ENCODE measurements around the gene SEMA4G.
A peak's percentile ranks its signal among the peaks of the same experiment; 100 is the strongest.

SEMA4G gene

GRCh38 chr10:100969187-100970075 lies at the start of gene SEMA4G:
Gene SEMA4G (plus strand): TSS chr10:100969504. CDS start chr10:100972913, 3,409 bp downstream.
- peak; percentile 37 for DNase-seq (ENCODE audit: low read depth)

- DNase-seq (ENCODE audit: low read depth) = no peak
Measured at GRCh38 chr10:100923580-100923979, 45.7 kb upstream of the SEMA4G start.

GRCh38 chr10:100927266-100927665 lies 42.0 kb upstream of the SEMA4G start:
- DNase-seq (ENCODE audit: low read depth) = no peak

- DNase-seq (ENCODE audit: low read depth) = no peak
Measured at GRCh38 chr10:100928039-100928438, 41.3 kb upstream of the SEMA4G start.

GRCh38 chr10:100930368-100930767 lies 38.9 kb upstream of the SEMA4G start:
- no peak for DNase-seq (ENCODE audit: low read depth)

- no peak for DNase-seq (ENCODE audit: low read depth)
Measured at GRCh38 chr10:100934084-100934659, 35.1 kb upstream of the SEMA4G start.

- DNase-seq (ENCODE audit: low read depth) = no peak
Measured at GRCh38 chr10:100939763-100940344, 29.4 kb upstream of the SEMA4G start.

- no peak for DNase-seq (ENCODE audit: low read depth)
Measured at GRCh38 chr10:100942229-100942628, 27.1 kb upstream of the SEMA4G start.

- DNase-seq (ENCODE audit: low read depth) = no peak
Measured at GRCh38 chr10:100943508-100943907, 25.8 kb upstream of the SEMA4G start.

GRCh38 chr10:100945754-100946153 lies 23.6 kb upstream of the SEMA4G start:
- DNase-seq (ENCODE audit: low read depth) = no peak

- DNase-seq (ENCODE audit: low read depth) = no peak
Measured at GRCh38 chr10:100948916-100949315, 20.4 kb upstream of the SEMA4G start.

GRCh38 chr10:100960251-100960650 lies 9.1 kb upstream of the SEMA4G start:
- no peak for DNase-seq (ENCODE audit: low read depth)

GRCh38 chr10:100962351-100963080 lies 6.8 kb upstream of the SEMA4G start:
- DNase-seq (ENCODE audit: low read depth) = no peak

- DNase-seq (ENCODE audit: low read depth) = no peak
Measured at GRCh38 chr10:100963826-100964225, 5.5 kb upstream of the SEMA4G start.

GRCh38 chr10:100965820-100966219 lies 3.5 kb upstream of the SEMA4G start:
- DNase-seq (ENCODE audit: low read depth) = no peak

- no peak for DNase-seq (ENCODE audit: low read depth)
Measured at GRCh38 chr10:100966887-100967286, 2.4 kb upstream of the SEMA4G start.

- no peak for DNase-seq (ENCODE audit: low read depth)
Measured at GRCh38 chr10:100967332-100967731, 2.0 kb upstream of the SEMA4G start.

- no peak for DNase-seq (ENCODE audit: low read depth)
Measured at GRCh38 chr10:100968062-100968736, 1.1 kb upstream of the SEMA4G start.

- DNase-seq (ENCODE audit: low read depth) = no peak
Measured at GRCh38 chr10:100968863-100969186, 479 bp upstream of the SEMA4G start.

GRCh38 chr10:100970076-100970913 lies 991 bp downstream of the SEMA4G start:
- DNase-seq (ENCODE audit: low read depth) = no peak
